Head of caudate nucleus (tissue), 42 donors: ENCODE results near the gene CCDC178.
"Not testable (repeated sequence)": the region's sequence is repeated elsewhere in the genome, so short reads cannot be mapped to it uniquely, and the experiment has no call there.

Experiments
- DNase-seq, 42 donors: peaks; one replicate each; pipeline versions ENCODE4 v3.0.0 to v3.0.0-alpha.2; 2020 to 2021; ENCODE audit warnings: mixed read lengths in 7 of 42
- intact Hi-C: fragments of 100-400 bp; cut with DNase I; formaldehyde crosslinking; loops from one replicate; pipeline ENCODE4 v1.15.0; 2022

The CCDC178 gene, protein sequence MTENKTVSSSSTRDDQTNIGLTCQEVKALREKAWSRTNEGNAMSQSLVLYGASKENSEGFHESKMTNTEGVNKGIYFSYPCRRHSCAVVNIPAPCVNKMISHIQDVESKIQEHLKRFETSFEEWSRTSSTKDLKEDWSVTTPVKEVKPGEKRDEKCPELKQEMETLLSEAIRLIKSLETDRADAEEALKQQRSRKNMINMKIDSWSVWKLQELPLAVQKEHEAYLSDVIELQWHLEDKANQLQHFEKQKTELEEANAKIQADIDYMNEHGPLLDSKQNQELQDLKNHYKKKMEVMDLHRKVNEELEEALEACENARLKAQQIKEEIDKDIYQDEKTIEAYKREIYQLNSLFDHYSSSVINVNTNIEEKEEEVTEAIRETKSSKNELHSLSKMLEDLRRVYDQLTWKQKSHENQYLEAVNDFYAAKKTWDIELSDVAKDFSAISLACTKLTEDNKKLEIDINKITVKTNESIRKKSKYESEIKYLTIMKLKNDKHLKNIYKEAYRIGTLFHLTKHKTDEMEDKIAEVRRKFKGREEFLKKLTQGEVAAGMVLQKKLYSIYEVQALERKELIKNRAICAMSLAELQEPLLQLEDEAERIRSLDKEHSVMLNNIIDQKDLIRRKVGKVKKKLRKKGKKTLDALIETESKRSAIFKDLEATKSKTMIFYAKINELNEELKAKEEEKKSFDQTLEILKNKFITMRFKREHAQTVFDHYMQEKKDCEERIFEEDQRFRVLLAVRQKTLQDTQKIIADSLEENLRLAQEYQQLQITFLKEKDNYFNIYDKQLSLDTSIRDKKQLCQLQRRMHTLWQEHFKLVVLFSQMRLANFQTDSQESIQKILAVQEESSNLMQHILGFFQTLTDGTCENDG

DNA sequence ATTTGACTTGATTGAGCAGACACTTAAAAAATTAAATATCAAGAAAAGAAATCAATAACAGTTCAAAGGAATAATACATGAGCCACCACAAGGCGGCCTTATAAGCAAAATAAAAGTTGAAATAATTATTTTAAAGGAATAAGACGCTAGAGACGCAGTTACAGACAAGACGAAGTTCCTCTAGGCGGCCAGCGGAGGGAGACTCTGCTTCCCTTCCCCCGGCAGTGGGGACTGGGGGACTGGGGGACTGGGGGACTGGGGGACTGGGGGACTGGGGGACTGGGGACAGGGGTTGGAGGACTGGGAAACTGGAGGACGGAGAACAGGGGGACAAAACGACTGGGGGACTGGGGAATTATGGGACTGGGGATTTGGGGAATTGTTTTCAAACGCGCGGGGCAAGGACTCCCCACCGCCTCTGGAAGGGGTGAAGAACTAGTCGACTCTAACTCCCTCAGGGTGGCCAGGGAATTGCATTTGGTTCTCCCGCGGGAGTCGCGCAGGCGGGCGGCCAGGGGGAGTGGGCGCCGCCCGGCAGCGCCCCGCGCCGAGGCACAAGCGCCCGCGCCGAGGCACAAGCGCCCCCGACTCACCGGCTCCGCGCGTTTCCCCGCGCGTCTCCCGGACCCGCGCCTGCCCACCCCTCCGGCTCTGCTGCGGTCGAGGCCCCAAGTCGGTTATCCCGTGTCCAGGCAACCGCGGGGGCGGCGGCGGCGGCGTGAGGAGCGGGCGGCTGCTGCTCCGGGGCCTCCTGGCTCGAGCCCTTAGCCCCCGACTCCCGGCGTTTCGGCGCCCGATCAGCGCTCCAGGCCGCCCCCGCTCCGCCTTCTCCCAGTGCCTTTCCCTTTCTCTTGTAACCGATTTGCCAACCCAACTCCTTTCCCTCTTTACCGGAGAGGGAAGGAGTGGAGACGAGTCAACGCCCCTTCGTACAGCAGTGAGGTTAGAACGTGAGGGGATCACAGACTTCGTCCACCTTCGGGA is at the start of gene CCDC178:
CCDC178 (minus strand) TSS at position 662 of the 984 bp plus-strand sequence. CDS start 28,633 bp downstream, outside the sequence.
- intact Hi-C loops: loop anchor here (10.0 kb wide), 1 partner anchor 54 kb away; no protein-coding TSS in a partner anchor
- DNase-seq: peak; percentile 21 to 86 (median 66)

DNA sequence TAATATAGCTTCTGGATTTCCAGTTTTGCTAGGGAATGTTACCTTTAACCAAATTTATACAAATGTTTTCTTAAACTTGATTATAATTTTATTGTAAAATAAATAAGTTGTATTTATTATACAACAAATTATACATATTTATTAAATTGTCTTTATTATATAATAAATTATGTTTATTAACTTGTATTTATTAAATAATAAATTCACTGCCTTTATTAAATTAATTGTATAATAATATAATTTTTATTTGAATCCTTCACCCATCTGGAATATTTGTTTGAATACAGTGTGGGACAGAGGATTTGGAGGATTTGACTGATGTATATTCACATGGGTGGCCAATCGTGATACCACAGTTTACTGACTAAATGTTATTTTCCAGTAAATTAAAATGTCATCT is 43.4 kb upstream of the CCDC178 start:
- intact Hi-C loops: no loop called here
- no peak for DNase-seq

DNA sequence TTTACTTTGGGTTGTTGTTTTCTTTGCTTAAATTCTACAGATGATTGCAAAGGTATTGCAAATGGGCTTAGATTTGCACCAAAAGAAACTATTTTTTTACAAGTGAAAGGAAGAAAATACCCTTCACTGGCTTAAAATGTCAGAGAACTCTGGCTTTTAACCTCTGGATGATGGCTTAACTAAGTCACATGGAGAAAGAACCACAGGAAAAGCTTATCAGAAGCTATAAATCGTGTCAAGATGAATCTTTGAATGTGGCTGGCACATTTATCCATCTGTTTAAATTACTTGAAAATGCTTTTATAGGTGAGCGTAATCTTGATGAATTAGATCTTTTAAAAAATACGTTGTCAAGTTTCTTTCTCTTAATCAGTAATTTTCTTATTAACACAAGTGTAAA is 32.0 kb upstream of the CCDC178 start:
- DNase-seq: no peak
- intact Hi-C loops: no loop called here

DNA sequence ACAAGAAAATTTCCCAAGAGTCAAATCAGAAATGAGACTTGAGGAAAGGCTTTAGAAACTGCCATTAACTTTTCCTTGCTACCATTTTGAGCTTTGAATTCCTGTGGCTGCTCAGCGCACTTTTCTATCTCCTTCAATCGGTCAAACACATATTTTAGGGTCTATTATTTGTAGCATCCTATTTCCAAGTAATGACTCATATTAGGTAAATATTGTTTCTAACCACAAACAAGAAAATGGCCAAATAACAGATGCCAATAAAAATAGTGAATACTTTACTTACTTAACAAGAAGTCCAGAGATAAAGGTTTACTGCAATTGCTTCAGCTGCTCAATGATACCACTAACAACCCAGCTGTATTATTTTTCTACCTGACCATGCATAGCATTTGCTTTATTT is 29.7 kb upstream of the CCDC178 start:
- DNase-seq: no peak
- intact Hi-C loops: no loop called here

DNA sequence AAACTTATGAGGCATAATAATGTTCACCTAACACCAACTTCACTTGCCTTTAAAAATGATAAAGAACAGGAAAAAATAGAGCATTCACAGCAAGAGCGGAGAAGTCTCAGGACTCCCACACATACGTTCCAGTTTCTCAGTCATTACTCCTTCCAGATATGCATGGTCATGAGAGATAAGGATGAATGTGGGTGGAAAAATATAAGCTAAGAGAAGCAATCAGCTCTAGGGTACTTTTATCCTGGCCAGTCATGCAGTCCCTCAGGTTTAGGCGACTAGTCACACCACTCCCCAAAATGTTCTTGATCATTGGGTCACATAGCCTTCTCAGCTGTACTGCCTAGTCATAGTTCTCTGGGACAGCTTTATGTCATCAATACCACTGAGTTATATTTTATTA is 29.2 kb upstream of the CCDC178 start:
- intact Hi-C loops: no loop called here
- no peak for DNase-seq

DNA sequence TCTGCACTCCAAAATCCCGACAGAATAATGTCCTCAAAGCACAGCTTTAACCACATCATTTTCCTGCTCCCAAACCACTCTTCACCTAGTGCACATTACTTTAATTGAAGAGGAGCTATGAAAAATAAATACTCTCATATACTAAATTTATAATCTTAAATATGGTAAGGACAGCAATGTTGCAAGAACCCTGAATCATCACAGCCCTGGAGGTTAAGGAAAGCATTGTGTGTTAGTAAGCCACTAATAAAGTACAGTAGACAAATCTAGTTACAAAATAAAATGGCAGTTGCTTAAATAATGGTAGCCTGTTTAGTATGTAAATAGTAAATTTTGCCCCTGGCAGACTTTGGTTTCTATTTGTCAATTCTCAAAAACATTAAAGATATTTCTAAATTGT is 27.0 kb upstream of the CCDC178 start:
- intact Hi-C loops: no loop called here
- DNase-seq: no peak

DNA sequence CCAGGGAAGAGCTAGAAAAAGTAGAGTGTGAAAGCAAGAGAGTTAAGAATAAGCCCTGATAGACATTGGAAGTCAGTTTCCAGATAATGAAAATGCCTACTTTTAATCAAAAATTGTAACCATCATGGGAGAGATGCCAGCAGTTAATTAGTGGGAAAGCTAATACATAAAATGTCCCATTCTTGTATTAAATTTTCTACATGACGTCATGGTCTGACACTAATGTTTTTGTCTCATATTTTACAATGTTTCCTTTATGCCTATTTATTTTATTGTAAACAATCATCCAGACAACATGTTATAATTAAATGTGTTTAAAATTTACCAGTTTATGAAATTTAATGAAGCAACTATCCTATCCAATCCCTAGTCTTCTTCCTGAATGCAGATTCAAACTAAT is 26.3 kb upstream of the CCDC178 start:
- DNase-seq: no peak
- intact Hi-C loops: no loop called here

DNA sequence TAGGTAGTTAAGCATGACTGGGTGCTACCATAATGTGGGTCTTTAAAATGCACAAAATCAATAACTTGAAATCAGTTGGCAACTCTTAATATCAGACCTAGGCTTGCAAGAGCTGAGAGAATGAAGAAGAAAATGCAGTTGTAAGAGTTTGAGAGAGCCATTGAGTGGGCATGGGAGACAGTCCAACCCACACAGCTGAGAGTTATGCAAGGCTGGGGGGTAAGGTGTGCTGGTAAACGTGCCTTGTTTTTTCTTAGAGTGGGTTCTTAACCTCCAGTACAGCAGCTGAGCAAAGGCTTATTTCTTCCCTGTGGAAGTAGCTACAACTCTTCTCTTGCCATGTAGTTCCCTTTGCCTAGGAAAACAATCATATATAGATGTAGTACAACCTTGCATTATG is 20.2 kb upstream of the CCDC178 start:
- DNase-seq: no peak
- intact Hi-C loops: no loop called here

DNA sequence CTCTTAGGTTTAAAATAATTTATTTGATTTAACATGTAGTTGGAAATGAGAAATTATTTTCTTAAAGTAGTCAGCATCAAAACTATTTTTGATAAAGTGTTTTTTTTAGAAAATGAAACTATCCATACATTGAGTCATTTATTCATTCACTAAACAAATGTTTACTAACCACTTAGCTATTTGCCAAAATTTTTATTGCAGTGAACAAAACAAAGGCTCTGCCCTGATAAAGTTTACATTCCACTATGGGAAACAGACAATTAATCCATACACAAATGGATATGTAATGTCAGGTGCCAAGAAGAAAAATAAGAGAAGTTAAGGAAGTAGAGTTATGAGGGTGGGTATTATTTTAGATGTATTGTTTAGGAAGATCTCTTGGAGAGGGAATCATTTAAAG is 19.1 kb upstream of the CCDC178 start:
- intact Hi-C loops: no loop called here

DNA sequence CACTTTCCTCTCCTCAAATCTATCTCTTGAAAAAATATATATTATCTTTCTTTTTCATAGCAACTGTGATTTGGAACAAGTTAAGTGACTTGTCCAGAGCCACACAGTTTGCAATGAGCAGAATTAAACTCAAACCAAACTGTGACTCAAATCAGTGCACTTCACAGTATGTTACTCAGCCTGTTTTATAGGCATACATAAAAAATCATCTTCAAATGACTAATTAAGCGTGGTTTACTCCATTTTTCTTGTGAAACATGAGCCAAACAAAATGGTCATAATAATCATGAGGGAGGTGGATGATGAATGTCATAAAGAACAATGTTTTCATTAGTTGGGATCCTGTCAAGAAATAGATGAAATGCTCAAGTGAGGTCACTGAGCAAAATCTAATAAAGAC is 6.1 kb upstream of the CCDC178 start:
- intact Hi-C loops: loop anchor here (10.0 kb wide), 1 partner anchor 48 kb away; no protein-coding TSS in a partner anchor
- DNase-seq: no peak

More for the DNA sequence above, 19.1 kb upstream of the CCDC178 start:
- no peak for DNase-seq

DNA sequence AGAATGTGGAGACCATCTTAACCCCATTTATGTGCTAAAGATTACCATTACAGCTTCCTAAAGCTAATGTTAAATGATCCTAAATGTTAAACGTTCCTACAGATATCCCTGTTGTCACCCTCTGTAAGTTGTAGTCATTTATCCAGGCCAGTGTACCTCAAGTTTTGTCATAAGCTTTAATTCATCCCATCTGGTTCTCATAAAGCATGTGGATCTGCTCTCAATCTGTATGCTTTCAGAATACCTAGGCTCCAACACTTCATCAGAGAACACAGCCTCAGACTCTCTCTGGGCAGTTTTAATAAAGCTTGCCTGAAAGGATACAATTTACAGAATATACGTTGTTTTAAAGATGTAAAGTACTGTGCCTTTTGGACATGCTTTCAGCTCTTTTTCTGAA is 4.2 kb upstream of the CCDC178 start:
- intact Hi-C loops: loop anchor here (10.0 kb wide), 1 partner anchor 50 kb away; no protein-coding TSS in a partner anchor
- no peak for DNase-seq

DNA sequence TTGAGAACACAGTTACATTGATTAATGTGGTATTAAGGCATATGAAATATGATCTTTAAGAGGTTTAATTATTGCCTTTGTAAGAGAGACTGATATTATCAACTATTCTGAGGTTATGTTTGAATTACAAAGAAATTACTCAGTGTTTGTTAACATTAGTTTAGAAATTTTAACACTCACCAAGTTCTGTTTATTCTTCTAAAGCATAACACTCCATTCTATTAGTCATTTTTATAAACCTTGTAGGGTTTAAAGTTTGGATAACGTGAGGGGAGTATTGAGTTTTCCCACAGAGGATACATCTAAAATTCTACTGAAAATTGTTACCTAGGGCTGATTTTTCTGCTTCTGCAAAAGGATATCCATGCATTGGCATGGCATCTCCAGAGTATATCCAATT is 7.7 kb downstream of the CCDC178 start:
- DNase-seq: no peak
- intact Hi-C loops: no loop called here

DNA sequence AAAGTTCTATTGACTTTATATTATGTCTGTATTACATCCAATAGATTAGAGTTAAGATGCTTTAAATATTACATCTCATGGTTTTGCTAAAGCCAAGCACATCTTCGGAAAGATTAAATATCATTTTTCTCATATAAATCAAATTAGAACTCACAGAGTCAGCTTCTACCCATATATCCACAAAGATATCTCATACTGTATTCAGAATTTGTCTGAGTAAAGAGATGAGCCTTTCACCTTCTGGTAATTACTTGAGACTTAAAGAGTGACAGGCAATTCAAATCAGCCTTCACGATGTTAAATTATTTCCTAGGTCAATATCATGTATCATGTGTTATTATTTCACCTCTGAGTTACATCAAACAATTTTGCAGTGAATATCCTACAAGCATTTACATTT is 13.0 kb downstream of the CCDC178 start:
- no peak for DNase-seq
- intact Hi-C loops: no loop called here

DNA sequence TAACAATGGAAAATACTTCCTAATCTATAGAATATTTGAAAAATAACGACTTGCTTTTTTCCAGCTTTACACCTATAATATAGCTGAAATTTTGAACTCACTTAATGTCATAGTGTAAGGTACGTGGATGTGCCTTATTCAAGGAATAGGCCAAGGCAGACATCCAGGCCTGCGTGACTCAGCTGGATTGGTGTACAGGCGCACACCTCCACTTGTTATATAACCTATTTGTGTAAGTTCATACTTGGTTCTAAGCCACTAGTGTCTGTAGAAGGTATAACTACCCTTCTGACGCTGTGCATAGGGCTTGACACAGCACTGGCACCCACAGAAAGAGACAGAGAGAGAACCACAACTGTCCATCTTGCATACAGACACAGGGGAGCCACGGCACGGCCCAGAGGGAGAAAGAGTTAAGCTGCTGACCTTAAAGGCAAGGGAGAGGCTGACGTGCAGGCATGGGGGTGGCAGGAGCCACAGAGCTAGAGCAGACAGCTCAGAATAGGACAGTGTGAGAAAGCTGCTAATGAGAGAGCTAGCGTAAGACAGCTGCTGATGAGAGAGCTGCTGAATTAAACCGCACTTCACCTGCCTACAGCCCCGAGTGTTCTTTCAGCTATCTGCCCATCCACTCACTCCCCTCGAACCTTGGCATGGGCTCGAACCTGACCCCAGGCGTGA is 16.1 kb downstream of the CCDC178 start:
- intact Hi-C loops: no loop called here
- peak in 23 of 42 donors; percentile 6 to 73 (median 54) for DNase-seq

DNA sequence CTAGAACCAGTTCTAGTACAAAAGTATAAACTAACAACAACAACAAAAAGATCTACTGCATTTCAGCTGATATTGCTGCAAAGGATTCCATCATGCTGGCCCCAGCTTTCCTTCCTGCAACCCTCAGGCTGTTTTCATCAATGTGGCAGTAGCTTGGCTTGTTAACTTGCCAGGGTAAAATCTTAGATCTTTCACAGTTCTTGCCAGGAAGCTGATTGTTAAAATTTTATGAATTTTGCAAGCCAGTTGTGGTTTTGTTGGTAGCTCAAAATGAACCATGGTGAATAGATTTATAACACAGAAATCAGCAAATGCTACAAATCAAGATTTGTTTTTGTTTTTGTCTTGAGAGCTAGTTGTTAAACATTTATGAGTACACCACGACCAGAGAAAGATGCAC is 19.3 kb downstream of the CCDC178 start:
- intact Hi-C loops: no loop called here
- no peak for DNase-seq

DNA sequence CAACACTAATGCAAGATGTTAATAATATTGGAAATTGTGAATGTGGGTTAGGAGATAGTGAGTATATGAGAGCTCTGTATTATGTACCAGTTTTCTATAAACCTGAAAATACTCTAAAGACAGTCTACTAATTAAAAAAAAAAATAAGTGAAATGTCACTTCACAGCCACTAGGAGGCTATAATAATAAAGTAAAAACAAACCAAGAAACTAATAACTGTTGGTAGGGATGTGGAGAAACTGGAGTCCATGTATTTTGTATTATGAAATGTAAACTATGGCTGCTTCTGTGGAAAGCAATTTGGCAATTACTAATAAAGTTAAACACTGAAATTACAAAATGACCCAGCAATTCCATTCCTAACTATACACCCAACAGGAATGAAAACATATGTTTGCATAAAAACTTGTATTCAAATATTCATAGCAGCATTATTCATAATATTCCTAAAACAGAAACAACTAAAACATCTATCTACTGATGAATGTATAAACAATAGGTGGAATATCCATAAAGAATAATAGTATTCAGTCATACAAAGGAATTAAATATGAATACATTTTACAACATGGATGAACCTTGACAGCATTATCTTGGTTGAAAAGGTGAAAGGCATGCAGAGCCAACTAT is 36.2 kb downstream of the CCDC178 start:
- intact Hi-C loops: no loop called here
- no peak for DNase-seq

DNA sequence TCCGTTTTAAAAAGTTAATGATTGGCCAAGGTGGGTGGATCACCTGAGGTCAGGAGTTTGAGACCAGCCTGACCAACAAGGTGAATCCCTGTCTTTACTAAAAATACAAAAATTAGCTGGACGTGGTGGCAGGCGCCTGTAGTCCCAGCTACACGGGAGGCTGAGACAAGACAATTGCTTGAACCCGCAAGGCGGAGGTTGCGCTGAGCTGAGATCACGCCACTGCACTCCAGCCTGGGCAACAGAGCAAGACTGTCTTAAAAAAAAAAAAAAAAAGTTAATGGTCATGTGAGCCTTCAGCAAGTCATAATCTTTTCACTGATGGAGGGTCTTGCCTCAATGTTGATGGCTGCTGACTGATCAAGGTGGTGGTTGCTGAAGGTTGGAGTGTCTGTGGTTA is 41.6 kb downstream of the CCDC178 start:
- intact Hi-C loops, DNase-seq: not testable (repeated sequence)

DNA sequence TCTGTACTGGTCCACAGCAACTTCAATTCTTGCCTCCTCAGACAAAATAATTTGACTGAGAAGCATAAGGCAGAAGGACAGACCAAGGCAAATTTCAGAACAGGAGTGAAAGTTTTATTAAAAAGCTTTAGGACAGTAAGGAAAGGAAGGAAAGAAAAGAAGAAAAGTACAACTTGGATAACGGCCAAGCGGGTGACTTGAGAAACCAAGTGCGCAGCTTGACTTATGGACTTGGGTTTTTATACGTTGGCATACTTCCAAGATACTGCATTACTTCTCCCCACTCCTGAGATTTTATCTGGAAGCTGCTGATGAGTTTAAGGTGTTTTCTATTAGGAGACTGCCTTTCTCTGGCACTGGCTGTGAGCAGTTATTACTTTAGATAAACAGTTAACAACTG is 64.7 kb downstream of the CCDC178 start:
- DNase-seq: no peak
- intact Hi-C loops: no loop called here
